Parathyroid adenoma (tissue), 2 donors: Measurements from ENCODE around the gene ZFHX3.
"Not testable (repeated sequence)": the region's sequence is repeated elsewhere in the genome, so short reads cannot be mapped to it uniquely, and the experiment has no call there.

Experiments used
- H2AFZ ChIP-seq: fragments of 300-600 bp; sonication (generic); one replicate; pipeline ENCODE4 v1.7.0; 2017; ENCODE audit warnings: antibody characterized with exemption, mild to moderate bottlenecking
- H3K27ac ChIP-seq: fragments of 300-600 bp; sonication (generic); one replicate; pipeline ENCODE4 v1.7.0; 2017
- H3K27me3 ChIP-seq: fragments of 300-600 bp; sonication (generic); one replicate; pipeline ENCODE4 v1.7.0; 2017; ENCODE audit warnings: low read length; ENCODE audit not compliant: control insufficient read depth, insufficient read depth
- H3K36me3 ChIP-seq: fragments of 300-600 bp; sonication (generic); one replicate; pipeline ENCODE4 v1.7.0; 2017; ENCODE audit warnings: low read length; ENCODE audit not compliant: control insufficient read depth, insufficient read depth
- H3K4me1 ChIP-seq: fragments of 300-600 bp; sonication (generic); one replicate; pipeline ENCODE4 v1.7.0; 2017; ENCODE audit warnings: control low read depth
- H3K4me2 ChIP-seq: fragments of 300-600 bp; sonication (generic); one replicate; pipeline ENCODE4 v1.7.0; 2017; ENCODE audit warnings: low read length
- H3K4me3 ChIP-seq: fragments of 300-600 bp; sonication (generic); one replicate; pipeline ENCODE4 v1.7.0; 2017; ENCODE audit warnings: low read depth, low read length
- H3K79me2 ChIP-seq: fragments of 300-600 bp; sonication (generic); one replicate; pipeline ENCODE4 v1.7.0; 2017; ENCODE audit warnings: control low read depth
- H3K9ac ChIP-seq: fragments of 300-600 bp; sonication (generic); one replicate; pipeline ENCODE4 v1.7.0; 2017; ENCODE audit warnings: mild to moderate bottlenecking
- H3K9me3 ChIP-seq: fragments of 300-600 bp; sonication (generic); one replicate; pipeline ENCODE4 v1.7.0; 2017; ENCODE audit warnings: low read length; ENCODE audit not compliant: control insufficient read depth
- TF ChIP-seq, protein P1 (sequence below): fragments of 300-600 bp; sonication (generic); IDR thresholded peaks from one replicate; pipeline ENCODE4 v1.7.0; 2017; ENCODE audit warnings: antibody characterized with exemption, mild to moderate bottlenecking
- donor health status: primary hyperparathyroidism.

The ZFHX3 gene

DNA sequence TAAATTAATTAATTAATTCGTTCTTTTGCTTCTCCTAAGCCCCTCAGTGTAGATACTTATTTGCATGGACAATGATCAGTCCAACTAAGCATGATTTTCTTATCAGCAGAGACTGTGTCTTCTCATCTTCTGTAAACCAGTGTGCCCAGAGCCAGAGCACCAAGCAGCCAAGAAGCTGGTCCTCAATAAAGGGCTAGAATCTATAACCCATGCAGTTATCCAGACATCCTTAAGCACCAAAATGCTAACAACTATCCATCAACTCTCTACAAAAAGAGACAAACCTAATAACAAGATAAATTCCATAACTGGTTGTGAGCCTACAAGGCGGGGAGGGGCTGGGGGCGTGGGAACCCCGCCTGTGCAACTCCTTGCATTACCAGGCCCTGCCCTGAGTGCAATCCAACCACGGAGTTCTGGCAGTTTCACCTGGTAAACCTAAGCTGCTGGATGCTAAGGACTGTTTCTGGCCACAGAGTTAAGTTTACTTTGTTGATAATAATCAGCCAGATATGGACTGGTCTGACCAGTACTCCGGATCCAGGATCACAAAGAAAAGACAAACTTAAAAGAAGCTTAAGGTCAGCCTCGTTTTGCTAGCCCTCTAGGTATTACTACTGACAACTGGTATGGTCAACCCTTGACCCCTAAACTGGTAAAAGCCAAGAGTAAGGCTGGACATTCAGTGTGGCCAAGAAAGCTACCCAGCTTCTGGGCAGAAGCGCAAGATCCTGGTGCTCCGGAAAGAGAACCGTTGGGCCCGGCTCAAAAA lies 51.5 kb downstream of the ZFHX3 start:
- TF ChIP-seq, protein P1, sequence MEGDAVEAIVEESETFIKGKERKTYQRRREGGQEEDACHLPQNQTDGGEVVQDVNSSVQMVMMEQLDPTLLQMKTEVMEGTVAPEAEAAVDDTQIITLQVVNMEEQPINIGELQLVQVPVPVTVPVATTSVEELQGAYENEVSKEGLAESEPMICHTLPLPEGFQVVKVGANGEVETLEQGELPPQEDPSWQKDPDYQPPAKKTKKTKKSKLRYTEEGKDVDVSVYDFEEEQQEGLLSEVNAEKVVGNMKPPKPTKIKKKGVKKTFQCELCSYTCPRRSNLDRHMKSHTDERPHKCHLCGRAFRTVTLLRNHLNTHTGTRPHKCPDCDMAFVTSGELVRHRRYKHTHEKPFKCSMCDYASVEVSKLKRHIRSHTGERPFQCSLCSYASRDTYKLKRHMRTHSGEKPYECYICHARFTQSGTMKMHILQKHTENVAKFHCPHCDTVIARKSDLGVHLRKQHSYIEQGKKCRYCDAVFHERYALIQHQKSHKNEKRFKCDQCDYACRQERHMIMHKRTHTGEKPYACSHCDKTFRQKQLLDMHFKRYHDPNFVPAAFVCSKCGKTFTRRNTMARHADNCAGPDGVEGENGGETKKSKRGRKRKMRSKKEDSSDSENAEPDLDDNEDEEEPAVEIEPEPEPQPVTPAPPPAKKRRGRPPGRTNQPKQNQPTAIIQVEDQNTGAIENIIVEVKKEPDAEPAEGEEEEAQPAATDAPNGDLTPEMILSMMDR = no peak
- no peaks in the 10 kb centered on the region for H3K9me3 ChIP-seq
- H3K4me3 ChIP-seq = no peak overlapping the region
- peaks cover 65% of the 10 kb centered on the region for H3K79me2 ChIP-seq
- peak overlapping the region; percentile 34 for H2AFZ ChIP-seq
- no peak overlapping the region for H3K9ac ChIP-seq
- peak overlapping the region; percentile 80 for H3K27ac ChIP-seq
- peaks cover 69% of the 10 kb centered on the region for H3K4me1 ChIP-seq
- no peaks in the 10 kb centered on the region for H3K36me3 ChIP-seq
- H3K27me3 ChIP-seq = no peaks in the 10 kb centered on the region
- H3K4me2 ChIP-seq = peak overlapping the region; percentile 24

DNA sequence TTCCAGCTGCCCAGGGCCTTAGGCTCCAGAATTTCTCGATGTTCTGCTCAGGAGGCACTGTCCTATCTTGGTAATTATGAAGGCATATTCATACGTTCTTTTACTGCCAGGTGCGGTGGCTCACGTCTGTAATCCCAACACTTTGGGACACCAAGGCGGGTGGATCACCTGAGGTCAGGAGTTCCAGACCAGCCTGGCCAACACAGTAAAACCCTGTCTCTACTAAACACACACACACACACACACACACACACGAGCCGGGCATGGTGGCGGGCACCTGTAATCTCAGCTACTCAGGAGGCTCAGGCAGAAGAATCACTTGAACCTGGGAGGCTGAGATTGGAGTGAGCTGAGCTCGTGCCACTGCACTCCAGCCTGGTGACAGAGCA lies 52.1 kb downstream of the ZFHX3 start:
- Histone ChIP-seq H3K79me2 (peaks cover 64% of the 10 kb centered on the region), H3K4me1 (peaks cover 75% of the 10 kb centered on the region), H3K27ac (peak overlapping the region; percentile 80)
- H3K36me3 ChIP-seq, H3K9me3 ChIP-seq, H3K4me2 ChIP-seq, H3K4me3 ChIP-seq, H3K27me3 ChIP-seq, H2AFZ ChIP-seq, H3K9ac ChIP-seq: not testable (repeated sequence)

DNA sequence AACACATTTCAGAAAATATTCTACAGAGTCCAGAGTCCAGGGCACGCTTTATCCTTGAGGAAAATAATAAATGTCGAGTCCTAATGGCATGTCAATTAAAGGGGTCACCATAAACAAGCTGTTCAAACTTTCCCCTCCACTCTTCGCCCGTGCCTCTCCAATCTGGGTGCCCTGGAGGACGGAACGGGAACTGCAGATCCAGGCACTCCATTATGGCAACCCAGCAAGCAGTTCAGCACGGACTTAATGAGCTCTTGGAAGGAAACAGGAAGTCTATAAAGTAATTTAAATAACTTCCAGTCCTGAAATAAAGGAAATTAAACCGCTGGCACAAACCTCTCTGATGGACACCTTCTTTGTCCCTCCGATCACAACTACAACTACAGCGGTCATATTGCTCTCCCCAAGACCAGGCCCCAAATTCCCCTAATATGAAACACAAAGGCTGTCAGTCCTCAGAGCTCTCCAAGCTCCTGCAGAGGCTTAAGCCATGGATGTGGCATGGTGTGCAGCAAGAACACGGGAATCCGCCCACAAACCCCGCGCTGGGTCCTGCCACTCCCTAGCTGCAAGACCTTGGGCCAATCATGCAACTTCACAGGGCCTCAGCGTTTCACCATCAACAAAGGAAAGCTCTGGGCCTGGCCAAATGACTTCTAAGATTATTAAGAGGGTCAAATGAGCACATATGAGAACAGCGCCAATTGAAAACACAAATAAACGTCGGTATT lies 52.6 kb downstream of the ZFHX3 start:
- H3K79me2 ChIP-seq = peaks cover 62% of the 10 kb centered on the region
- H3K4me1 ChIP-seq = peaks cover 75% of the 10 kb centered on the region
- no peaks in the 10 kb centered on the region for H3K9me3 ChIP-seq
- no peak overlapping the region for H3K4me2 ChIP-seq
- no peak overlapping the region for H2AFZ ChIP-seq
- H3K36me3 ChIP-seq = no peaks in the 10 kb centered on the region
- no peaks in the 10 kb centered on the region for H3K27me3 ChIP-seq
- H3K4me3 ChIP-seq = no peak overlapping the region
- peak overlapping the region; percentile 80 for H3K27ac ChIP-seq
- TF ChIP-seq, protein P1 = peak; percentile 34
- no peak overlapping the region for H3K9ac ChIP-seq

DNA sequence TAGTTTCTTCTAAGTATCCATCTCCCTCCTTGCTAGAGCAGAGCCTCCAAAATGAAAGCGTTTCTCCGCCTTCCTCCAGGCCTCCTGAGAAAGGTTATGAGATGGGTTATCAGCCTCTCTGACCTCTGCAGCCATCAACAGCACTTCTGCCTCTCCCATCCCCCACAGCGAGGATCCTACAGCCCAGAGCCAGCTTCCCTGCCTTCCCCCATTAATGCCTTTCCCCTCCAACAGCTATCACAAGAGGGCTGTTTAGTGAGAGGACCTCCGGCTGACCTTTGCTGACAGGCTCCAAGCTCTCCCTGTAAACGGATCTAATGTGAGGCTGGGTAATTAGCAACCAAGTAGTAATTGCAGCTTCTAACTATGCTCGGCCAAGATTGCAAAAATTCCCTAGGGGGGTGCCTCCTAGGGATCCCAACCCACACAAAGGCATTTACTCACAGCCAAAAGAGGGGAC lies 55.8 kb downstream of the ZFHX3 start:
- peak overlapping the region; percentile 99 for H3K27ac ChIP-seq

DNA sequence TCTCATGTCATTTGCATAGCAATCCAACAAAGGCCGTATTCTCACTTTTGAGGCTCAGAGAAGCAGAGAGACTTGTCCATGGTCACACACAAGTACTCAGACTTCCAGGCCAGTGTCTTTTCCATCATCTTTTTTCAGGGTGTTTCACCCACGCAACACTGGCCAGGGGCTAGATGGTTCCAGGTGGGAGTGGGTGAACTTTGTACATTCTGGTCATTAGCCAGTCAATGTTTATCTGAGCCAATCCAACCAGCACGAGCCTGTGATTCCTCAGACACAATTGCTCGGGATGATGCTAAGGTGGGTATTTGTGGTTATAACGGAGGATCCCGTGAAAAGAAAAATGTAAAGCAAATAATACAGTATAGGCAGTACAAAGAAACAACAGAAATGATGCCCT lies 56.3 kb downstream of the ZFHX3 start:
- TF ChIP-seq, protein P1 = no peak
- Histone ChIP-seq H3K4me3 (no peak overlapping the region), H3K79me2 (peaks cover 63% of the 10 kb centered on the region), H3K4me1 (peaks cover 85% of the 10 kb centered on the region), H3K27me3 (no peaks in the 10 kb centered on the region), H3K4me2 (no peak overlapping the region), H2AFZ (no peak overlapping the region), H3K9me3 (no peaks in the 10 kb centered on the region), H3K9ac (no peak overlapping the region), H3K36me3 (no peaks in the 10 kb centered on the region), H3K27ac (peak overlapping the region; percentile 99)

More for the DNA sequence above, 55.8 kb downstream of the ZFHX3 start:
- Histone ChIP-seq H3K4me1 (peaks cover 85% of the 10 kb centered on the region), H3K4me2 (no peak overlapping the region), H3K79me2 (peaks cover 59% of the 10 kb centered on the region), H3K27me3 (no peaks in the 10 kb centered on the region), H3K4me3 (no peak overlapping the region), H3K9me3 (no peaks in the 10 kb centered on the region), H3K9ac (no peak overlapping the region), H2AFZ (peak overlapping the region; percentile 9), H3K36me3 (no peaks in the 10 kb centered on the region)
- TF ChIP-seq, protein P1 = no peak
